ENCODE measurements around the gene C1orf210. TPM values are rescaled to one million over a fixed set of nuclear protein-coding genes. Genes with fewer than 3 reads are reported as not detected.

C1orf210 gene
- total RNA-seq, 8 experiments from 2014 or later: 0.11 to 0.66 (median 0.36) TPM; not detected in 2

DNA sequence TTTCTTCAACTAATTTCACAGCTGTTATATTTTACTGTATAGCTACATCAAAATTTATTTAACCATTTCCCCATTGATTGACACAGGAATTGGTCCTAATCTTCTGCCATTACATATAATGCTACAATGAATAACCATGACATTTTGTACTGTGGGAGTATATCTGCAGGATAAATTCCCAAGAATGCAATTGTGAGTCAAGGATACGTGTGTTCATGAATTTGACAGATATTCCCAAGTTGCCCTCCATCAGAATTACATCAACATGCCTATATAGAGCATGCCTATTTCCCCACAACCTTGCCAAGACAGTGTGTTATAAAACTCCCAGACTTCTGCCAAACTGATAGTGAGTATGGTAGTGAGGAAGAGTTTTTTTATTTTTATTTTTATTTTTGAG is 12.7 kb upstream of the C1orf210 start:
- Histone ChIP-seq H3K4me3 (no peak overlapping the region), H3K4me1 (replicated peaks in 1 of 2) (peaks cover 34 to 36% of the 10 kb centered on the region in 2 donors), H3K27ac (no peak overlapping the region)
- whole genome bisulfite sequencing, 10 experiments: 78 to 100% (median 87%) methylated on average over 1 of the region's 1 CpG; no CpG with 5 or more reads in 6 of the 10 experiments
- in situ Hi-C loops (cut with MboI; ENCODE audit: low pct_unique_long_range_greater_than_20kb in 2 of 9, low sequenced_read_pairs in 9 of 9, unreplicated experiment in 9 of 9): no loop called here
- no peak for ATAC-seq (replicated peaks in 6 of 8)

GRCh38 chr1:43296207-43296606 is 10.8 kb upstream of the C1orf210 start:
- WGBS, 10 experiments: 0 to 78% (median 35%) methylated on average over 1 of the region's 1 CpG; no CpG with 5 or more reads in 2 of the 10 experiments
- H3K4me1 ChIP-seq (replicated peaks in 1 of 2): peaks cover 34 to 41% of the 10 kb centered on the region in 2 donors
- H3K27ac ChIP-seq: no peak overlapping the region
- ATAC-seq (replicated peaks in 6 of 8): no peak
- in situ Hi-C loops (cut with MboI; ENCODE audit: low pct_unique_long_range_greater_than_20kb in 2 of 9, low sequenced_read_pairs in 9 of 9, unreplicated experiment in 9 of 9): no loop called here
- no peak overlapping the region for H3K4me3 ChIP-seq

DNA sequence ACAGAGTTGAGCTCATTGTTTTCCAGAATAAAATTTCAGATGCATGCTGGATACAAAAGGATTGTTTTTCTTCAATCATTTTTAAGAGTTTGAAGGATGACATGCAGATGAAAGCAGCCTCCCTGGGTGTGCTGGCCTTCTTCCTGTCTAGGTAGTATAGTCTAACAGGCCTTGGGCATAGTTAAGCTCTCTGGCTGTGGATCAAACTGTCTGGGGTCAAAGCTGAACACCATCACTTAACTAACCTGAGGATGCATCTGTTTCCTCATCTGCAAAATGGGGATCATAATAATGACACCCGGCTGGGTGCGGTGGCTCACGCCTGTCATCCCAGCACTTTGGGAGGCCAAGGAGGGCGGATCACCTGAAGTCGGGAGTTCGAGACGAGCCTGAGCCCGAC is 9.4 kb upstream of the C1orf210 start:
- Histone ChIP-seq H3K4me3 (no peak overlapping the region), H3K27ac (no peak overlapping the region), H3K4me1 (replicated peaks in 1 of 2) (peaks cover 25 to 28% of the 10 kb centered on the region in 2 donors)
- WGBS, 10 experiments: 87 to 100% (median 90%) methylated on average over 1 to 5 of the region's 8 CpGs; no CpG with 5 or more reads in 5 of the 10 experiments
- in situ Hi-C loops (cut with MboI; ENCODE audit: low pct_unique_long_range_greater_than_20kb in 2 of 9, low sequenced_read_pairs in 9 of 9, unreplicated experiment in 9 of 9): no loop called here
- ATAC-seq (replicated peaks in 6 of 8): peak in 3 of 8 experiments; percentile 15 to 20 (median 20)

GRCh38 chr1:43293896-43294760 is 8.7 kb upstream of the C1orf210 start:
- in situ Hi-C loops (cut with MboI; ENCODE audit: low pct_unique_long_range_greater_than_20kb in 2 of 9, low sequenced_read_pairs in 9 of 9, unreplicated experiment in 9 of 9): no loop called here
- ATAC-seq (replicated peaks in 6 of 8): peak; percentile 45 to 92 (median 87)
- Histone ChIP-seq H3K27ac (no peak overlapping the region), H3K4me1 (replicated peaks in 1 of 2) (peaks cover 25 to 28% of the 10 kb centered on the region in 2 donors), H3K4me3 (no peak overlapping the region)
- 13 to 80% (median 60%) methylated on average over 1 to 7 of the region's 7 CpGs; no CpG with 5 or more reads in 2 of the 10 experiments for WGBS, 10 experiments

DNA sequence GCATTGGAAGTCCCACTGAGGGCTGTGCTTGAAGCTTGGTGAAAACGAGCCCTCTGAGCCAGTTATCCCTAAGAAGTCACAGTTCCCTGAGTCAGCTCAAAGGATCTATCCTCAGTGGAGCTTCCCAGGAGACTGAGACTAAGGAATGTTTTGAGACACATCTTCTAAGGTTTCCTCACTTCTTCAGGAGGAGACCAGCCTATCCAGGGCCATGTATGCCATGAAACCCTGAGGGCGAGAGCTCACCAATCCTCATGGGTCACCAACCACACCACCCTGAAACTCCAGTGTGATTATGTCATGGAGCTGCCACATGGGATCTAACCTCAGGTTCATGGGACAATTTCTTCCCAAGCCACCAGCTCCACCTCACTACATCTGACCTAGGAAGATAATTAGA is 7.8 kb upstream of the C1orf210 start:
- ATAC-seq (replicated peaks in 6 of 8): no peak
- H3K4me3 ChIP-seq: no peak overlapping the region
- in situ Hi-C loops (cut with MboI; ENCODE audit: low pct_unique_long_range_greater_than_20kb in 2 of 9, low sequenced_read_pairs in 9 of 9, unreplicated experiment in 9 of 9): no loop called here
- no peak overlapping the region for H3K27ac ChIP-seq
- WGBS, 10 experiments: 60 to 100% (median 90%) methylated on average over 1 to 2 of the region's 2 CpGs; no CpG with 5 or more reads in 4 of the 10 experiments
- H3K4me1 ChIP-seq (replicated peaks in 1 of 2): peaks cover 31 to 35% of the 10 kb centered on the region in 2 donors

- whole genome bisulfite sequencing, 10 experiments: 0 to 100% (median 80%) methylated on average over 1 to 5 of the region's 5 CpGs; no CpG with 5 or more reads in 1 of the 10 experiments
- H3K27ac ChIP-seq: no peak overlapping the region
- peaks cover 36 to 40% of the 10 kb centered on the region in 2 donors for H3K4me1 ChIP-seq (replicated peaks in 1 of 2)
- no peak for ATAC-seq (replicated peaks in 6 of 8)
- no peak overlapping the region for H3K4me3 ChIP-seq
- in situ Hi-C loops (cut with MboI; ENCODE audit: low pct_unique_long_range_greater_than_20kb in 2 of 9, low sequenced_read_pairs in 9 of 9, unreplicated experiment in 9 of 9): no loop called here
Observed at GRCh38 chr1:43292679-43293078, 7.3 kb upstream of the C1orf210 start.

DNA sequence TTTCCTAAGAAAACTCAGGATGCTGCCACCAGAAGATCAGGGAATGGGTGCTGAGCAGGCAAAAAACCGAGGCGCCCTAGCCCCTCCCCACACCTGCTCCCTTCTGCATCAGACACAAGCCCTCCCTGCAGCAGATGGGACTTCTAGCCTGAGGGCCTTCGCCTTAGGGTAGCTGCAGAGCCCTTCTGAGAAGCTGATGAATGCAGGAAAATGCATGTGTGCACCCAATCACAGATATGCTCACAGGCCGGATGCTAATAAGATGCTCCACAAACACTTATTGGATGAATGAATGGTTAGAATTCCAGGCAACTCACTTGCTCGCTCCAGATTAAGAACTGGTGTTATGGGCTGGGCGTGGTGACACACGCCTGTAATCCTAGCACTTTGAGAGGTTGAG is 6.8 kb upstream of the C1orf210 start:
- Histone ChIP-seq H3K4me1 (replicated peaks in 1 of 2) (peaks cover 36 to 40% of the 10 kb centered on the region in 2 donors), H3K27ac (no peak overlapping the region), H3K4me3 (no peak overlapping the region)
- in situ Hi-C loops (cut with MboI; ENCODE audit: low pct_unique_long_range_greater_than_20kb in 2 of 9, low sequenced_read_pairs in 9 of 9, unreplicated experiment in 9 of 9): no loop called here
- WGBS, 10 experiments: 38 to 88% (median 70%) methylated on average over 1 to 7 of the region's 7 CpGs; no CpG with 5 or more reads in 3 of the 10 experiments
- peak in 6 of 8 experiments; percentile 41 to 82 (median 55) for ATAC-seq (replicated peaks in 6 of 8)

- no peak overlapping the region for H3K4me3 ChIP-seq
- 55 to 80% (median 73%) methylated on average over 5 to 12 of the region's 12 CpGs; no CpG with 5 or more reads in 2 of the 10 experiments for WGBS, 10 experiments
- peaks cover 15 to 24% of the 10 kb centered on the region in 2 donors for H3K4me1 ChIP-seq (replicated peaks in 1 of 2)
- in situ Hi-C loops (cut with MboI; ENCODE audit: low pct_unique_long_range_greater_than_20kb in 2 of 9, low sequenced_read_pairs in 9 of 9, unreplicated experiment in 9 of 9): no loop called here
- no peak overlapping the region for H3K27ac ChIP-seq
- ATAC-seq (replicated peaks in 6 of 8): no peak
Observed at GRCh38 chr1:43288785-43289706, 3.7 kb upstream of the C1orf210 start.

- H3K4me3 ChIP-seq: no peak overlapping the region
Observed at GRCh38 chr1:43288058-43288784, 2.8 kb upstream of the C1orf210 start.

GRCh38 chr1:43286533-43286932 is 1.2 kb upstream of the C1orf210 start:
- Histone ChIP-seq H3K4me1 (replicated peaks in 1 of 2) (peaks cover 12 to 13% of the 10 kb centered on the region in 2 donors), H3K4me3 (no peak overlapping the region), H3K27ac (no peak overlapping the region)
- in situ Hi-C loops (cut with MboI; ENCODE audit: low pct_unique_long_range_greater_than_20kb in 2 of 9, low sequenced_read_pairs in 9 of 9, unreplicated experiment in 9 of 9): no loop called here
- 40 to 100% (median 97%) methylated on average over 1 to 5 of the region's 5 CpGs; no CpG with 5 or more reads in 4 of the 10 experiments for WGBS, 10 experiments
- ATAC-seq (replicated peaks in 6 of 8): no peak

More at GRCh38 chr1:43288058-43288784, 2.8 kb upstream of the C1orf210 start:
- in situ Hi-C loops (cut with MboI; ENCODE audit: low pct_unique_long_range_greater_than_20kb in 2 of 9, low sequenced_read_pairs in 9 of 9, unreplicated experiment in 9 of 9): no loop called here
- peak in 5 of 8 experiments; percentile 29 to 74 (median 68) for ATAC-seq (replicated peaks in 6 of 8)
- 10 to 88% (median 66%) methylated on average over 2 to 8 of the region's 9 CpGs; no CpG with 5 or more reads in 2 of the 10 experiments for WGBS, 10 experiments
- peak overlapping the region in 1 of 2 donors; percentile 35 for H3K27ac ChIP-seq
- peaks cover 13 to 22% of the 10 kb centered on the region in 2 donors for H3K4me1 ChIP-seq (replicated peaks in 1 of 2)

GRCh38 chr1:43286115-43286514 is 734 bp upstream of the C1orf210 start:
- no peak overlapping the region for H3K27ac ChIP-seq
- no peak overlapping the region for H3K4me3 ChIP-seq
- in situ Hi-C loops (cut with MboI; ENCODE audit: low pct_unique_long_range_greater_than_20kb in 2 of 9, low sequenced_read_pairs in 9 of 9, unreplicated experiment in 9 of 9): no loop called here
- WGBS, 10 experiments: 48 to 100% (median 97%) methylated on average over 1 to 10 of the region's 11 CpGs; no CpG with 5 or more reads in 3 of the 10 experiments
- ATAC-seq (replicated peaks in 6 of 8): no peak
- H3K4me1 ChIP-seq (replicated peaks in 1 of 2): peaks cover 12 to 13% of the 10 kb centered on the region in 2 donors

GRCh38 chr1:43284546-43285110 is 753 bp downstream of the C1orf210 start:
- H3K27ac ChIP-seq: no peak overlapping the region
- in situ Hi-C loops (cut with MboI; ENCODE audit: low pct_unique_long_range_greater_than_20kb in 2 of 9, low sequenced_read_pairs in 9 of 9, unreplicated experiment in 9 of 9): no loop called here
- ATAC-seq (replicated peaks in 6 of 8): no peak
- H3K4me1 ChIP-seq (replicated peaks in 1 of 2): peaks cover 12 to 13% of the 10 kb centered on the region in 2 donors
- H3K4me3 ChIP-seq: no peak overlapping the region
- 12 to 89% (median 80%) methylated on average over 2 to 12 of the region's 12 CpGs; no CpG with 5 or more reads in 4 of the 10 experiments for WGBS, 10 experiments
